ENCODE results near the gene JAG1. TPM values are rescaled to one million over a fixed set of nuclear protein-coding genes. Genes with fewer than 3 reads are reported as not detected.
"Not testable (repeated sequence)": the region's sequence is repeated elsewhere in the genome, so short reads cannot be mapped to it uniquely, and the experiment has no call there.

Gene JAG1
- total RNA-seq, 1 experiment from 2014 or later: 45.2 TPM

DNA sequence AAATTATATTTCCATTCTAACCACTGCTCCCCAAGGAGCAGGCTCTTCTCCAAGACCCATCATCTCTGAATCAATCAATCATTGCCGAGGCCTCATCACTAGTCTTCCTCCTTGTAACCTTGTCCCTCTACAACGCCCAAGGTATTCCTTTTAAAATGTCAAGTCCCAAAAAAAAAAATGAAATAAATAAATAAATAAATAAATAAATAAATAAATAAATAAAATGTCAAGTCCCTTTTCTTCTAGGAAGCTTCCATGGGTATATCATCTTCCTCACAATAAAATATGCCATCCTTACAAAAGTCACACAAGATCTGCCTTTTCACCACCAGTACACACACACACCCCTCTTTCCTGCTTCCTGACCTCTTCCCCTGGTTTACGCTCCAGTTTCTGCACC, 57.6 kb downstream of the JAG1 start:
- peaks cover 2% of the 10 kb centered on the region; the same call in 1 of the 2 replicates for H3K36me3 Mint-ChIP-seq
- peaks cover 41% of the 10 kb centered on the region for H3K4me1 Mint-ChIP-seq
- peaks cover 12% of the 10 kb centered on the region for H3K27me3 Mint-ChIP-seq (ENCODE audit: low read depth)
- no peak overlapping the region for H3K27ac Mint-ChIP-seq
- POLR2A ChIA-PET: no interaction called here
- H3K4me3 Mint-ChIP-seq: no peak overlapping the region
- TF ChIP-seq, protein P1, sequence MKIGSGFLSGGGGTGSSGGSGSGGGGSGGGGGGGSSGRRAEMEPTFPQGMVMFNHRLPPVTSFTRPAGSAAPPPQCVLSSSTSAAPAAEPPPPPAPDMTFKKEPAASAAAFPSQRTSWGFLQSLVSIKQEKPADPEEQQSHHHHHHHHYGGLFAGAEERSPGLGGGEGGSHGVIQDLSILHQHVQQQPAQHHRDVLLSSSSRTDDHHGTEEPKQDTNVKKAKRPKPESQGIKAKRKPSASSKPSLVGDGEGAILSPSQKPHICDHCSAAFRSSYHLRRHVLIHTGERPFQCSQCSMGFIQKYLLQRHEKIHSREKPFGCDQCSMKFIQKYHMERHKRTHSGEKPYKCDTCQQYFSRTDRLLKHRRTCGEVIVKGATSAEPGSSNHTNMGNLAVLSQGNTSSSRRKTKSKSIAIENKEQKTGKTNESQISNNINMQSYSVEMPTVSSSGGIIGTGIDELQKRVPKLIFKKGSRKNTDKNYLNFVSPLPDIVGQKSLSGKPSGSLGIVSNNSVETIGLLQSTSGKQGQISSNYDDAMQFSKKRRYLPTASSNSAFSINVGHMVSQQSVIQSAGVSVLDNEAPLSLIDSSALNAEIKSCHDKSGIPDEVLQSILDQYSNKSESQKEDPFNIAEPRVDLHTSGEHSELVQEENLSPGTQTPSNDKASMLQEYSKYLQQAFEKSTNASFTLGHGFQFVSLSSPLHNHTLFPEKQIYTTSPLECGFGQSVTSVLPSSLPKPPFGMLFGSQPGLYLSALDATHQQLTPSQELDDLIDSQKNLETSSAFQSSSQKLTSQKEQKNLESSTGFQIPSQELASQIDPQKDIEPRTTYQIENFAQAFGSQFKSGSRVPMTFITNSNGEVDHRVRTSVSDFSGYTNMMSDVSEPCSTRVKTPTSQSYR (CRISPR knock-in tag; IDR thresholded peaks at IDR 0.05): no peak
- no peak for TF ChIP-seq ATF1 (CRISPR knock-in tag; IDR thresholded peaks at IDR 0.05)
- no peak for TF ChIP-seq EMX1 (CRISPR knock-in tag; IDR thresholded peaks at IDR 0.05)
- TF ChIP-seq, protein P2, sequence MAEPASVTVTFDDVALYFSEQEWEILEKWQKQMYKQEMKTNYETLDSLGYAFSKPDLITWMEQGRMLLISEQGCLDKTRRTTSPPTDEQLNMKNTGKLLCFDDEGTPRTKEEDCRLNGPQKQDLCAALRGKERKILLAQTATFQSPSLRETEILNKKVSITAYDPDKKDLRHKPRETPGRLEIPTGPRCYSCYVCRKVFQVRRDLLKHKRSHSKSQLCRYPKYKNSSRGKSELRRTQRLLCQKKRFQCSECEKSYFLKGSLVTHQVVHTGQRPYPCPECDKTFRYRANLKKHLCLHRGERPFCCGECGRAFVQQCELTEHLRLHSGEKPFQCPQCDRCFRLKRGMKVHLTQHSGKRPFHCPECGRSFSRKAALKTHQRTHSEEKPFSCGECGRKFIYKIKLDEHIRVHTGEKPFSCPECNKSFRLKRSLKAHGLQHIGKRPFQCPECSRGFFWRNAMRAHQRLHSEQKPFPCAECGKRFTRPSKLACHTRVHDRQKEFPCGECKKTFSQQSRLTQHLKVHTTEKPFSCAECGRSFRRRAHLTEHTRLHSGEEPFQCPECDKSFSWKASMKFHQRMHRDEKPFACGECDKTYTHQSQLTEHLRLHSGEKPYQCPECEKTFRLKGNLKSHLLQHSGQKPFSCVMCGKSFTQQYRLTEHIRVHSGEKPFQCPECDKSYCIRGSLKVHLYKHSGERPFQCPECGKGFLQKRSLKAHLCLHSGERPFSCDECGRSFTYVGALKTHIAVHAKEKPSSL (CRISPR knock-in tag; conservative IDR thresholded peaks at IDR 0.05): no peak
- no peak for TF ChIP-seq PRRX2 (CRISPR knock-in tag; IDR thresholded peaks at IDR 0.05)
- no peak for TF ChIP-seq GABPB1 (CRISPR knock-in tag; IDR thresholded peaks at IDR 0.05)
- DNase-seq (ENCODE audit: low spot score): no peak
- CTCF ChIA-PET: no interaction called here
- no peaks in the 10 kb centered on the region for H3K9me3 Mint-ChIP-seq
- ATAC-seq: no peak

DNA sequence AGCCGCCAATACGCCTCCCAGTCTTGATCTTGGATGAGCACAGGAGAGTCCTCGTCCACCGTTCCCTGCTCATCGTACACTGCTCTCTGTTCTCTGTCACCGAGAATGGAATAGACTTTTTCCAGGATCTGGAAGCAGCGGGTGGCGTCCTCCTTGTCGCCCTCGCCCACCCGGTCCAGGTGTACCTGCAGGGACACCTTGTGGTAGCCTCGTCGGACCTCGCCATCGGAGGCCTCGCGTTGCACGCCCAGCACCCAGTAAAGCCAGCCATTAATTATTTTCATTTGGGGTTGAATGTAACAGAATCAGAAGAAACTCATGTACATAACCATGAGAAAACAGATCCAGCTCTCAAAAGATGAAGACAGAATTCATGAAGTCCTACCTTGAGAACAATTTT, 59.9 kb downstream of the JAG1 start:
- Mint-ChIP-seq H3K27ac (no peak overlapping the region), H3K27me3 (ENCODE audit: low read depth) (peaks cover 7% of the 10 kb centered on the region), H3K9me3 (no peaks in the 10 kb centered on the region), H3K4me1 (peaks cover 27% of the 10 kb centered on the region), H3K4me3 (no peak overlapping the region), H3K36me3 (peaks cover 2% of the 10 kb centered on the region; the same call in 1 of the 2 replicates)
- POLR2A ChIA-PET: no interaction called here
- no peak for ATAC-seq
- CTCF ChIA-PET: no interaction called here
- no peak for DNase-seq (ENCODE audit: low spot score)
- TF ChIP-seq, protein P3, sequence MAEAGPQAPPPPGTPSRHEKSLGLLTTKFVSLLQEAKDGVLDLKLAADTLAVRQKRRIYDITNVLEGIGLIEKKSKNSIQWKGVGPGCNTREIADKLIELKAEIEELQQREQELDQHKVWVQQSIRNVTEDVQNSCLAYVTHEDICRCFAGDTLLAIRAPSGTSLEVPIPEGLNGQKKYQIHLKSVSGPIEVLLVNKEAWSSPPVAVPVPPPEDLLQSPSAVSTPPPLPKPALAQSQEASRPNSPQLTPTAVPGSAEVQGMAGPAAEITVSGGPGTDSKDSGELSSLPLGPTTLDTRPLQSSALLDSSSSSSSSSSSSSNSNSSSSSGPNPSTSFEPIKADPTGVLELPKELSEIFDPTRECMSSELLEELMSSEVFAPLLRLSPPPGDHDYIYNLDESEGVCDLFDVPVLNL (CRISPR knock-in tag; IDR thresholded peaks at IDR 0.05; ENCODE audit: borderline replicate concordance, low read depth): no peak
- no peak for TF ChIP-seq CBFB (CRISPR knock-in tag; IDR thresholded peaks at IDR 0.05; ENCODE audit: low read depth)

DNA sequence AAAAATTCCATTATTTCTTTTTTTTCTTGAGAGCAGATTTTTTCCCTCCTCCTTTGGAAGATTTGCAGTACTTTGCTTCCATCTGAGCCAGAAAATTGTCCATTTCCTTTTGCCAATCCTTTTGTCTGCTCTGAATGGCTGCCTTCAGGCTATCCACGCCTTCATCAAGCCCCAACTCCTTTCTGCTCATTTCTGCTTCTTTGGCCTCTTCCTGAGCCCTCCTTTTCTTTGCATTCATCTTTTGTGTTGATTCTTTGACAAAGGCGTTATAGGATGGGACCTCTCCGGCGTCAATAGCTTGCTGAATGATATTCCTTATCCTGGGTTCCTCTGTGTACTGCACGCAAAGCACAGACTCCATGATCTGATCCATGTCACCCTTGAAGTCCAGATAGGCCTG, 60.4 kb downstream of the JAG1 start:
- H3K36me3 Mint-ChIP-seq; DNase-seq (ENCODE audit: low spot score); H3K4me3 Mint-ChIP-seq; POLR2A ChIA-PET; CTCF ChIA-PET; ATAC-seq; H3K9me3 Mint-ChIP-seq; H3K27ac Mint-ChIP-seq; H3K27me3 Mint-ChIP-seq (ENCODE audit: low read depth): not testable (repeated sequence)
- peaks cover 24% of the 10 kb centered on the region for H3K4me1 Mint-ChIP-seq

DNA sequence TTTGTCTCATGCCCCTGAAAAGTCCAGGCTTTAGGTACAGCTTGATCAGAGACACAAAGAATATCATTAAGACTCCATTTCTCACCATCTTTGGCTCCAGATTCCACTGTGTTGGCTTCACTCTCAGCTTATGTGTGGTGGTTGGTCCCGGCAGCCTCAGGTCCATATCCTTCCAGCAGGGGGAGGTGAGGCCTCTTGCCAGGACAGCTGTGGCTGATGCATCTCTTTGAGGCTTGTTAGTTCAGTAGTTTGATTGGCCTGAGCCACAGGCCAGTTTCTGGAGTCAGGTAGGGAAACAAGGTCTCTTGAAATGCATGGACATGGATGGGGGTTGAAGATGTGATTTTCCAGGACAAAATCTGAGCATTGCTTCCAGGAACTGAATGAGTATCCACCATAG, 62.4 kb downstream of the JAG1 start:
- H3K4me3 Mint-ChIP-seq: no peak overlapping the region
- POLR2A ChIA-PET: interaction anchor here (0.6 kb wide), 1 partner anchor 63 kb away, joined by 7 read pairs; the partner anchor contains the start of gene JAG1
- H3K27ac Mint-ChIP-seq: no peak overlapping the region
- H3K27me3 Mint-ChIP-seq (ENCODE audit: low read depth): no peaks in the 10 kb centered on the region; the same call in 1 of the 2 replicates
- no peaks in the 10 kb centered on the region for H3K9me3 Mint-ChIP-seq
- TF ChIP-seq, protein P4, sequence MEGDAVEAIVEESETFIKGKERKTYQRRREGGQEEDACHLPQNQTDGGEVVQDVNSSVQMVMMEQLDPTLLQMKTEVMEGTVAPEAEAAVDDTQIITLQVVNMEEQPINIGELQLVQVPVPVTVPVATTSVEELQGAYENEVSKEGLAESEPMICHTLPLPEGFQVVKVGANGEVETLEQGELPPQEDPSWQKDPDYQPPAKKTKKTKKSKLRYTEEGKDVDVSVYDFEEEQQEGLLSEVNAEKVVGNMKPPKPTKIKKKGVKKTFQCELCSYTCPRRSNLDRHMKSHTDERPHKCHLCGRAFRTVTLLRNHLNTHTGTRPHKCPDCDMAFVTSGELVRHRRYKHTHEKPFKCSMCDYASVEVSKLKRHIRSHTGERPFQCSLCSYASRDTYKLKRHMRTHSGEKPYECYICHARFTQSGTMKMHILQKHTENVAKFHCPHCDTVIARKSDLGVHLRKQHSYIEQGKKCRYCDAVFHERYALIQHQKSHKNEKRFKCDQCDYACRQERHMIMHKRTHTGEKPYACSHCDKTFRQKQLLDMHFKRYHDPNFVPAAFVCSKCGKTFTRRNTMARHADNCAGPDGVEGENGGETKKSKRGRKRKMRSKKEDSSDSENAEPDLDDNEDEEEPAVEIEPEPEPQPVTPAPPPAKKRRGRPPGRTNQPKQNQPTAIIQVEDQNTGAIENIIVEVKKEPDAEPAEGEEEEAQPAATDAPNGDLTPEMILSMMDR (IDR thresholded peaks at IDR 0.05): peak; percentile 39
- TF ChIP-seq, protein P5, sequence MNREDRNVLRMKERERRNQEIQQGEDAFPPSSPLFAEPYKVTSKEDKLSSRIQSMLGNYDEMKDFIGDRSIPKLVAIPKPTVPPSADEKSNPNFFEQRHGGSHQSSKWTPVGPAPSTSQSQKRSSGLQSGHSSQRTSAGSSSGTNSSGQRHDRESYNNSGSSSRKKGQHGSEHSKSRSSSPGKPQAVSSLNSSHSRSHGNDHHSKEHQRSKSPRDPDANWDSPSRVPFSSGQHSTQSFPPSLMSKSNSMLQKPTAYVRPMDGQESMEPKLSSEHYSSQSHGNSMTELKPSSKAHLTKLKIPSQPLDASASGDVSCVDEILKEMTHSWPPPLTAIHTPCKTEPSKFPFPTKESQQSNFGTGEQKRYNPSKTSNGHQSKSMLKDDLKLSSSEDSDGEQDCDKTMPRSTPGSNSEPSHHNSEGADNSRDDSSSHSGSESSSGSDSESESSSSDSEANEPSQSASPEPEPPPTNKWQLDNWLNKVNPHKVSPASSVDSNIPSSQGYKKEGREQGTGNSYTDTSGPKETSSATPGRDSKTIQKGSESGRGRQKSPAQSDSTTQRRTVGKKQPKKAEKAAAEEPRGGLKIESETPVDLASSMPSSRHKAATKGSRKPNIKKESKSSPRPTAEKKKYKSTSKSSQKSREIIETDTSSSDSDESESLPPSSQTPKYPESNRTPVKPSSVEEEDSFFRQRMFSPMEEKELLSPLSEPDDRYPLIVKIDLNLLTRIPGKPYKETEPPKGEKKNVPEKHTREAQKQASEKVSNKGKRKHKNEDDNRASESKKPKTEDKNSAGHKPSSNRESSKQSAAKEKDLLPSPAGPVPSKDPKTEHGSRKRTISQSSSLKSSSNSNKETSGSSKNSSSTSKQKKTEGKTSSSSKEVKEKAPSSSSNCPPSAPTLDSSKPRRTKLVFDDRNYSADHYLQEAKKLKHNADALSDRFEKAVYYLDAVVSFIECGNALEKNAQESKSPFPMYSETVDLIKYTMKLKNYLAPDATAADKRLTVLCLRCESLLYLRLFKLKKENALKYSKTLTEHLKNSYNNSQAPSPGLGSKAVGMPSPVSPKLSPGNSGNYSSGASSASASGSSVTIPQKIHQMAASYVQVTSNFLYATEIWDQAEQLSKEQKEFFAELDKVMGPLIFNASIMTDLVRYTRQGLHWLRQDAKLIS (CRISPR knock-in tag; IDR thresholded peaks at IDR 0.05; ENCODE audit: borderline replicate concordance): no peak
- TF ChIP-seq RORB (CRISPR knock-in tag; IDR thresholded peaks at IDR 0.05): no peak
- CTCF ChIA-PET: interaction anchor here (0.6 to 1.4 kb wide), 11 partner anchors 11 to 660 kb away, joined by 3 to 7 read pairs (median 4); no protein-coding TSS in a partner anchor
- ATAC-seq (peak; percentile 99), DNase-seq (ENCODE audit: low spot score) (peak; percentile 78)
- peaks cover 11% of the 10 kb centered on the region for H3K4me1 Mint-ChIP-seq
- peaks cover 2% of the 10 kb centered on the region; the same call in 1 of the 2 replicates for H3K36me3 Mint-ChIP-seq
